SIG-M5 treated with dmso at 0.1 percent for 504 hours (cell line): ENCODE results near the gene EMC10.
A peak's percentile ranks its signal among the peaks of the same experiment; 100 is the strongest.
"Not testable (repeated sequence)": the region's sequence is repeated elsewhere in the genome, so short reads cannot be mapped to it uniquely, and the experiment has no call there.

Source experiments
- DNase-seq: peaks from one replicate; lab custom pipeline; 2025; ENCODE audit not compliant: unreplicated experiment; lab: John Stamatoyannopoulos, UW

The EMC10 gene

DNA sequence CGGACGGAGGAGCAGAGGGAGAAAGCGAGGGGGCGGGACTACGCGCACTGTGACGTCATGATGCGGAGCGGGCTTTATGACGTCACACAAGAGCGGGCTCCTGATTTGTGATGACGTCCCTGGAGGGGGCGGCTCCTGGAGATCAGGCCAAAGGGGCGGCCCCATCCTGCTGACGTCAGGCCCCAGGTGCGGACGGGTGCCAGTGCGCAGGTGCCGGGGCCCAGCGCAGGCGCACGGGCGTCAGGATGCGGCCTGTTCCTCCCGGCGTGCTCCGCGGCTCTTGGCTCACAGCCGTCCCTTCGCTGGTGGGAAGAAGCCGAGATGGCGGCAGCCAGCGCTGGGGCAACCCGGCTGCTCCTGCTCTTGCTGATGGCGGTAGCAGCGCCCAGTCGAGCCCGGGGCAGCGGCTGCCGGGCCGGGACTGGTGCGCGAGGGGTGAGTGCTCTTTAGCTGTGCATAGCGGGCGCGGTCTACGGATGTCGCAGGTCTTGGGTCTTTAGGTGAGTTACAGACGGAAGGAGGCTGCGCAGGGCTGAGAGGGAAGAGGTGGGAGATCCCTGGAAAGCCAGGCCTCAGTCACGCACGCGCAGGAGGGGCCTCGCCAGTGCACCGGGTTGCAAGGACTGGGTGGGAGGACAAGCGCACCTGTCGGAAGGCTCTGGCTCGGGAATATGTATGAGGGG, at the start of gene EMC10, which contains the start of gene GARIN5A:
Gene EMC10 (plus strand): TSS at position 284 of the 683 bp plus-strand sequence. CDS start 38 bp downstream, at position 322.
Gene GARIN5A (minus strand): TSS at position 625 of the 683 bp plus-strand sequence. CDS start 460 bp downstream, at position 165.
- peak; percentile 76 for DNase-seq

- no peak for DNase-seq
These were observed 48.9 kb upstream of the EMC10 start for GRCh38 chr19:50427318-50427925.

DNA sequence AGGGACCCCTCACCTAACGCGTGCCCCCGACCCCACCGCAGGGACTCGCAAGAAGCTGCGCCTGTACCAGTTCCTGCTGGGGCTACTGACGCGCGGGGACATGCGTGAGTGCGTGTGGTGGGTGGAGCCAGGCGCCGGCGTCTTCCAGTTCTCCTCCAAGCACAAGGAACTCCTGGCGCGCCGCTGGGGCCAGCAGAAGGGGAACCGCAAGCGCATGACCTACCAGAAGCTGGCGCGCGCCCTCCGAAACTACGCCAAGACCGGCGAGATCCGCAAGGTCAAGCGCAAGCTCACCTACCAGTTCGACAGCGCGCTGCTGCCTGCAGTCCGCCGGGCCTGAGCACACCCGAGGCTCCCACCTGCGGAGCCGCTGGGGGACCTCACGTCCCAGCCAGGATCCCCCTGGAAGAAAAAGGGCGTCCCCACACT, 48.3 kb upstream of the EMC10 start:
- peak; percentile 85 for DNase-seq

- no peak for DNase-seq
These were observed 47.4 kb upstream of the EMC10 start for GRCh38 chr19:50428772-50429463.

DNA sequence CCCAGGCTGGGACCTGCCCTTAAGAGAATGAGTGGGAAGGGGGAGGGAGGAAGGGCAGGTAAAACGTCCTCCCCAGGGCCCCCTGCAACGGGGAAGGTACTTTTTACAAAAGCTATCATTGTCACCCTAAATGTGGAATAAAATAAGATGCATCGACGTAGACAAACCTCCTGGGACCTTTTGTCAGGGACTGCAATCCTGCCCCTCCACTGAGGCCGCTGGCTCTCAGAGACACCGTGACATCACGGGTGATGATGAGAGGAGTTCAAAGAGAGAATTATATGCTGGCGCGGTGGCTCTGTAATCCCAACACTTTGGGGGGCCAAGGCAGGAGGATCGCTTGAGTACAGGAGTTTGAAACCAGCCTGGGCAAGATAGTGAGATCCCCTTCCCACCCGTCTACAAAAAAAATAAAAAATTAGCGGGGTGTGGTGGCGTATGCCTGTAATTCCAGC, 45.4 kb upstream of the EMC10 start:
- no peak for DNase-seq

DNA sequence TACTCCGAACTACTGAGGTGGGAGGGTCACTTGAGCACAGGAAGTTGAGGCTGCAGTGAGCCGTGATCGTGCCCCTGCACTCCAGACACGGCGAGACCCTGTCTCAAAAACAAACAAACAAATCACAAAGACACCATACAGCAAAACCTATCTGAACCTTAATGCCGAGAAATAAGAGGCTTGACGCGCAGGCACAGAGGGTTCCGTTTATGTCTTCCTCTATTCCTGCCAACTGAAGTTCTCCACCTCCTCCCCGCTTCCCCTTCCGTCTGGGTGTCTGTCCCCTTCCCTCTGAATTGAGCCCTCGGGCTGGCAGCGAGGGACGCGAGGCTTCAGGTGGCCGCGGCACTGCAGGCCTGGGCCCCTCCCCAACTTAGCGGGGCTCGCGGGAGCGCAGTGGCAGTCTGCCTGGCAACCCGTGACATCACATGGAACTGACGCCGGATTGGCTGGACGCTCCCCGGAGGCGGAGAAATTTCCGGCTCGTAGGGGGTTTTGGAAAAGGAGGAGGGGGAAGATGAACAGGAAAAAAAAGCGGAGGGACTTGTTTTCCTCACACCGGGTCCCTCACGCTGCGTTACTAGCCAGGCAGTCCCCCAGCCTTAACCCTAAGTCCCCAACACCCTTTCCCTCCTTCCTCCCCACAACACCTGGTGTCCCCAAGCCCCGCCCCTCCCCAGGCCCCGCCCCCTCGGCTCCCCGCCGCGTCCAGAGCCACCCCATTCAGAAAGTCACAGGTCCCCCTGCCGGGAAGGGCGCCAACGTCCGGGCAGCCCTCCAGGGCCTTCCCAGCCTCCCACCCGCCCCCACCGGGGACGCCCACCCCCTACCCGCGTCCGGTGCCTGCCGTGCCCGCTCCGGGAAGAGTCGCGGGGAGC, 44.7 kb upstream of the EMC10 start:
- peak; percentile 58 for DNase-seq

GRCh38 chr19:50432221-50433028, 43.9 kb upstream of the EMC10 start, which contains the start of gene MYBPC2:
MYBPC2 (plus strand) TSS chr19:50432892; CDS start chr19:50432954, 62 bp downstream.
- no peak for DNase-seq

GRCh38 chr19:50433201-50434180, 42.8 kb upstream of the EMC10 start:
- no peak for DNase-seq

- no peak for DNase-seq
These were observed 41.8 kb upstream of the EMC10 start for GRCh38 chr19:50434525-50434924.

DNA sequence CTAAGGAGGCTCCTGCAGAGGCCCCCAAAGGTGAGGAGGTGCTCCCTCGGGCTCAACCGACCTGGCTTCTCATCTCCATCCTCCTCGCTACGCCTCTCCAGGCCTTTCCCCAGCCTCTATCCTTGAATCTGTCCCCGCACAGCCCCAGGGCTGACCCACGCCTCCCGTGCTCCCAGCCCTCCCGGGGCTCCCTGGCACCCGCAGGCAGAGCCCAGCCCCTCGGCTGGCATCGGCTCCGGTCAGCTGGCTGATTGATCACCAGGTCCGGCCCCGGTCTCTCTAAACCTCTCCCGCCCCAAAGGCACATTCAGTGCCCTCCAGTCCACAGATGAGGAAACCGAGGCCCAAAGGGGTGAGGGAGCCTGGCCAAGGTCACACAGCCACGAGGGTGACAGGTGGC, 41.1 kb upstream of the EMC10 start:
- no peak for DNase-seq

DNA sequence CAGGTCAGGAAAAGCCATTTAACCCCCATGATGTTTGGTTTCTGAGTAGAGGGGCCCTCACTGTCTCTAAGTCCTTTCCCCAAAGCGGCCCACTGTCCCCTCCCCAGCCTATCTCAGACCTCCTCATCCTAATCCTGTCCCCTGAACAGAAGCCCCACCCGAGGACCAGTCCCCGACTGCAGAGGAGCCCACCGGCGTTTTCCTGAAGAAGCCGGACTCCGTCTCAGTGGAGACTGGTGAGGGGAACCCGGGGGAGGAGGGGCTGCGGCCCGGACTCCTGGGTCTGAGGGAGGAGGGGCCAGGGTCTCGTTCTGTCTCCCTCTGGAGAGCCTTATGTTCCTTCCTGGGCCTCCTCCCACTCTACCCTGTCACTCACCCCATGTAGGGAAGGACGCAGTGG, 40.7 kb upstream of the EMC10 start:
- DNase-seq: no peak

- no peak for DNase-seq
These were observed 38.4 kb upstream of the EMC10 start for GRCh38 chr19:50437862-50438449.

- not testable (repeated sequence) for DNase-seq
These were observed 37.2 kb upstream of the EMC10 start for GRCh38 chr19:50439130-50439529.

DNA sequence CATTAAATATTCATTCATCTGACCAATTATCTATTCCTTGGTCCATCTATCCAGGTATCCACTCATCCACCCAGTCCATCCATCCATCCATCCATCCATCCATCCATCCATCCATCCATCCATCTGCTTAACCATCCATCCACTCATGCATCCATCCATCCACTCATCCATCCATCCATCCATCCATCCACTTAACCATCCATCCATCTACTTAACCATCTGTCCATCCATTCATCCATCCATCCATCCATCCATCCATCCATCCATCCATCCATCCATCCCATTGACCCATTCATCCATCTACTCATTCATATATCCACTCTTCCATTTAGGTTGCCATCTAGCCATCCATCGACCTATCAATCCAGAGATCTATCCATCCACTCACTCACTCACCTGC, 32.2 kb upstream of the EMC10 start:
- DNase-seq: no peak

DNA sequence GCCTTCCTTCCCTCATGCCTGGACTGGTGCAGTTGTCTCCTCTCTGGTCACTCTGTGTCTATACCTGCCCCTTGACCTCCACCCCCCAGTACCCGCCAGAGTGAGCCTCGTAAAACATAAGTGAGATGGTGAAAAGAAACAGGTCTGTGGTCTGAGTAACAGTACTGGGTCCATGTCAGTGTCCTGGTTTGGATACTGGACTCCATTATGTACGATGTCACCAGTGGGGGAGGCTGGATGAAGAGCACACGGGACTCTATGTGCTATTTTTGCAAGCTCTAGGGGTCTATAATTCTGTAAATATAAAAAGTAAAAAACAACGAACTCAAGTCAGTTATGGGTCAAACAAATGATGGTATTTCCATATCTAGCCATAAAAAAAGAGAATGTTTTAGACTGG, 29.3 kb upstream of the EMC10 start:
- DNase-seq: no peak

- no peak for DNase-seq
These were observed 28.6 kb upstream of the EMC10 start for GRCh38 chr19:50447750-50448149.

- DNase-seq: no peak
These were observed 26.9 kb upstream of the EMC10 start for GRCh38 chr19:50449236-50449899.
